Measurements from ENCODE around the gene CMIP. TPM values are rescaled to one million over a fixed set of nuclear protein-coding genes. Genes with fewer than 3 reads are reported as not detected.

Gene CMIP
- total RNA-seq, 1 donor from 2014 or later: 6.6 TPM

- Histone ChIP-seq H4K20me1 (ENCODE audit: low read depth) (peaks cover 37% of the 10 kb centered on the region), H3K27ac (no peak overlapping the region), H3K4me1 (no peaks in the 10 kb centered on the region), H3K27me3 (no peaks in the 10 kb centered on the region), H3K4me2 (no peak overlapping the region), H3K4me3 (no peak overlapping the region), H3K79me2 (ENCODE audit: low read depth) (peaks cover 66% of the 10 kb centered on the region), H3K9me3 (ENCODE audit: low read depth) (no peaks in the 10 kb centered on the region), H3K36me3 (no peaks in the 10 kb centered on the region), H3K9ac (no peak overlapping the region), H3F3A (ENCODE audit: low read depth) (no peaks in the 10 kb centered on the region), H2AFZ (replicated peaks) (no peak overlapping the region)
- peaks cover 22% of the 10 kb centered on the region for H3K4me1 Mint-ChIP-seq
- peaks cover 25% of the 10 kb centered on the region for H3K9me3 Mint-ChIP-seq
- no peak overlapping the region for H3K4me3 Mint-ChIP-seq
- H3K27ac Mint-ChIP-seq: no peak overlapping the region
- H3K36me3 Mint-ChIP-seq: peaks cover 26% of the 10 kb centered on the region
- H3K27me3 Mint-ChIP-seq (ENCODE audit: insufficient read depth, low read depth): peaks cover 11% of the 10 kb centered on the region
- DNase-seq (ENCODE audit: low spot score): no peak
- no peak for TF ChIP-seq EZH2phosphoT487 (IDR thresholded peaks at IDR 0.05)
- TF ChIP-seq EZH2 (IDR thresholded peaks at IDR 0.05): no peak
- no peak for TF ChIP-seq CTCF (IDR thresholded peaks at IDR 0.05)
Observed at GRCh38 chr16:81530814-81531213, 86.2 kb downstream of the CMIP start.

- H3K4me3 Mint-ChIP-seq: no peak overlapping the region
- H3K36me3 Mint-ChIP-seq: peaks cover 26% of the 10 kb centered on the region
- peaks cover 11% of the 10 kb centered on the region for H3K27me3 Mint-ChIP-seq (ENCODE audit: insufficient read depth, low read depth)
- no peak overlapping the region for H3K27ac ChIP-seq
- no peak for DNase-seq (ENCODE audit: low spot score)
- no peak overlapping the region for H3K4me3 ChIP-seq
- peaks cover 18% of the 10 kb centered on the region for H3K4me1 Mint-ChIP-seq
- H4K20me1 ChIP-seq (ENCODE audit: low read depth): peaks cover 37% of the 10 kb centered on the region
- H3K4me1 ChIP-seq: no peaks in the 10 kb centered on the region
- peaks cover 68% of the 10 kb centered on the region for H3K79me2 ChIP-seq (ENCODE audit: low read depth)
- TF ChIP-seq EZH2phosphoT487 (IDR thresholded peaks at IDR 0.05): no peak
- H2AFZ ChIP-seq (replicated peaks): no peak overlapping the region
- H3K4me2 ChIP-seq: no peak overlapping the region
- no peaks in the 10 kb centered on the region for H3K9me3 ChIP-seq (ENCODE audit: low read depth)
- H3K9ac ChIP-seq: no peak overlapping the region
- no peaks in the 10 kb centered on the region for H3K36me3 ChIP-seq
- no peaks in the 10 kb centered on the region for H3K27me3 ChIP-seq
- no peak overlapping the region for H3K27ac Mint-ChIP-seq
- no peaks in the 10 kb centered on the region for H3F3A ChIP-seq (ENCODE audit: low read depth)
- H3K9me3 Mint-ChIP-seq: peaks cover 25% of the 10 kb centered on the region
Observed at GRCh38 chr16:81531419-81531821, 86.8 kb downstream of the CMIP start.

GRCh38 chr16:81532491-81533174, 88.0 kb downstream of the CMIP start:
- TF ChIP-seq CTCF (IDR thresholded peaks at IDR 0.05): no peak
- TF ChIP-seq EZH2 (IDR thresholded peaks at IDR 0.05): no peak
- no peak for TF ChIP-seq EZH2phosphoT487 (IDR thresholded peaks at IDR 0.05)
- H3K9me3 Mint-ChIP-seq: peaks cover 16% of the 10 kb centered on the region
- no peak overlapping the region for H3K4me3 Mint-ChIP-seq
- peaks cover 20% of the 10 kb centered on the region for H3K4me1 Mint-ChIP-seq
- peaks cover 20% of the 10 kb centered on the region for H3K36me3 Mint-ChIP-seq
- H3K4me2 ChIP-seq: no peak overlapping the region
- H3F3A ChIP-seq (ENCODE audit: low read depth): no peaks in the 10 kb centered on the region
- no peak overlapping the region for H3K9ac ChIP-seq
- peaks cover 6% of the 10 kb centered on the region for H3K27me3 Mint-ChIP-seq (ENCODE audit: insufficient read depth, low read depth)
- H3K36me3 ChIP-seq: no peaks in the 10 kb centered on the region
- DNase-seq (ENCODE audit: low spot score): no peak
- no peaks in the 10 kb centered on the region for H3K4me1 ChIP-seq
- peak overlapping the region; percentile 9 for H3K27ac Mint-ChIP-seq
- no peak overlapping the region for H3K4me3 ChIP-seq
- peaks cover 48% of the 10 kb centered on the region for H4K20me1 ChIP-seq (ENCODE audit: low read depth)
- H2AFZ ChIP-seq (replicated peaks): no peak overlapping the region
- H3K27me3 ChIP-seq: no peaks in the 10 kb centered on the region
- H3K27ac ChIP-seq: no peak overlapping the region
- peaks cover 71% of the 10 kb centered on the region for H3K79me2 ChIP-seq (ENCODE audit: low read depth)
- no peaks in the 10 kb centered on the region for H3K9me3 ChIP-seq (ENCODE audit: low read depth)

- Histone ChIP-seq H3K4me2 (no peak overlapping the region), H3K9ac (no peak overlapping the region), H3K79me2 (ENCODE audit: low read depth) (peaks cover 71% of the 10 kb centered on the region), H3K9me3 (ENCODE audit: low read depth) (no peaks in the 10 kb centered on the region), H3K4me3 (no peak overlapping the region), H3F3A (ENCODE audit: low read depth) (no peaks in the 10 kb centered on the region), H3K36me3 (no peaks in the 10 kb centered on the region), H3K27ac (no peak overlapping the region), H2AFZ (replicated peaks) (no peak overlapping the region), H4K20me1 (ENCODE audit: low read depth) (peaks cover 53% of the 10 kb centered on the region), H3K4me1 (peaks cover under 1% of the 10 kb centered on the region), H3K27me3 (no peaks in the 10 kb centered on the region)
- TF ChIP-seq CTCF (IDR thresholded peaks at IDR 0.05) (no peak), EZH2phosphoT487 (IDR thresholded peaks at IDR 0.05) (no peak), EZH2 (IDR thresholded peaks at IDR 0.05) (no peak)
- Mint-ChIP-seq H3K4me3 (no peak overlapping the region), H3K27me3 (ENCODE audit: insufficient read depth, low read depth) (peaks cover 6% of the 10 kb centered on the region), H3K4me1 (peaks cover 21% of the 10 kb centered on the region), H3K9me3 (peaks cover 16% of the 10 kb centered on the region), H3K27ac (peak overlapping the region; percentile 9), H3K36me3 (peaks cover 20% of the 10 kb centered on the region)
- DNase-seq (ENCODE audit: low spot score): no peak
Observed at GRCh38 chr16:81533175-81533507, 88.5 kb downstream of the CMIP start.

Data from neural progenitor cell (in vitro differentiated cells).